ENCODE data around the gene UCMA.

UCMA gene

GRCh38 chr10:13184730-13185514, 49.3 kb downstream of the UCMA start:
- DNase-seq, result no peak

- DNase-seq, result no peak
Observed at GRCh38 chr10:13184276-13184675, 49.9 kb downstream of the UCMA start.

- DNase-seq, result no peak
Observed at GRCh38 chr10:13183625-13184024, 50.5 kb downstream of the UCMA start.

GRCh38 chr10:13182424-13182823, 51.8 kb downstream of the UCMA start:
- DNase-seq, result no peak

GRCh38 chr10:13180788-13181187, 53.4 kb downstream of the UCMA start:
- DNase-seq, result no peak

GRCh38 chr10:13173616-13174015, 60.6 kb downstream of the UCMA start:
- no peak for DNase-seq

Measured in midbrain (tissue), 1 donor.